Embryonic facial prominence (tissue), 1 donor: ENCODE measurements around the gene IRX5.

Experiments
- DNase-seq: peaks from one replicate; pipeline ENCODE4 v3.0.0-alpha.2; 2016; ENCODE audit errors: extremely low spot score

The IRX5 gene

DNA sequence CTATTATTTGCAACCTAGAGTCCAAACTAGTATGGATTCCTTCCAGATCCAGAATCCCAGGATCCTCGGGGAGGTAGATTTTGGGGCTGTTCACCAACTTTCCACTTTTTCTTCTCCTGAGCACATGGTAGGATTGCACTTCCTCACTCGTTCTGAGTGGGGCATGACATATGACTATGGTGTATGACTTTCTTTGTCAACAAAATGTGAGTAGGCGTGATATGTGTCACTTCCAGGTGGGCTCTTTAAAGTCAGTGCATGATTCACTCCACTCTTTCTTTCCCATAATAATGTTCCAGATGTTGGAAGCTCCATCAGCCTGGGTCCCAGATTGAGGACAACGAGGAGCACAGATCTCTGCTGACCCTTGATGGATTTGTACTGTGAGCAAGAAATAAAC is 21.5 kb downstream of the IRX5 start:
- no peak for DNase-seq

GRCh38 chr16:54953461-54953860 is 22.8 kb downstream of the IRX5 start:
- DNase-seq: no peak

DNA sequence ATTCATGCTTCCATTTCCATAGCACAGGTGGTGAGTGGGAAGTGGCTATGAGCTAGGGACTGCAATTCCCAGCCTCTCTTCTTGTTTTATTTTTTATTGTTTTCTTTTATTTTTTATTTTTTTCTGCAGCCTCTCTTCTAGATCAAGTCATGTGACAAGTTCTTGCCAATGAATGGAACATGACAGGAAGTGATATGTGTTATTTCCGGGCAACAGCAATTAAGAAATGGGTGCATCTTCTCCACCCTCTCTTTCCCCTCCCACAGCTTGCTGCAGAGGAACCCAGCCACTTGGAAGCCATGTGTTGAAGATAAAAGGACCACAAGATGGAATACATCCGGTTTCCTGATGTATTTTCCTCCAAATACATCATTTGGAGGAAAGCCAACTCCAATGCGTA is 23.6 kb downstream of the IRX5 start:
- no peak for DNase-seq

- no peak for DNase-seq
These were observed 25.1 kb downstream of the IRX5 start for GRCh38 chr16:54955757-54956156.

DNA sequence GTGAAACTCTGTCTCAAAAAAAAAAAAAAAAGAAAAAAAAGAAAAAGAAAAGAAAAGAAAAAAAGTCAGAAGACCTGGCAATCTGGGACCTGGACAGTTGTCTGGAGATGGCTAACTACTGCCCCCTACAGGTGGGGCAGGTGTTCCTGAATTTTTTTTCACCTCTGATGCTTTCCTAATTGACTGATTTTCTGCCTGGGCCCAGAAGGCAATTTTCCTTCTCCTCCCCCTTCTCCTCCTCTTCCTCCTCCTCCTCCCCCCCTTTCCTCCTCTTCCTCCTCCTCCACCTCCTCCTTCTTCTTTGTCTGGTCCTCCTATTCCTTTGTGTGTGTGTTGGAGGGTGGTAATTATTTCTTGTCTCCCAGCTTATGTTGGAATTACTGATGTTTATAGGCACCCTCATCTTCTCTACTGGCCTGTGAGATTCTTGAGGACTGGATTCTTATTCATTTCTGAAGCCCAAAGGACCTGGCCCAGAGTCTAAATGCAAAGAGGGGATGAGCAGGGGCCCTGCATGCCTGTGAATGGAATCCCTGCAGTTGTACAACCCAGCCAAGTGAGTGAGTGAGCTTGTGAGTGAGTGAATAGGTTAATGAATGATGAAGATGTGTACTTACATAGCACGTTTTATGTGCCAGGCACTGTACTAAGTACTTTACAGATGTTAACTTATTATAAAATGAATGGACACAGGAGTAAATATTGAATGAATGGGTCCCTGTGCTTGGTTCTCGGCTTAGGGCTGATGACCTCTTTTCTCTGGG is 26.9 kb downstream of the IRX5 start:
- no peak for DNase-seq

GRCh38 chr16:54962045-54962444 is 31.4 kb downstream of the IRX5 start:
- DNase-seq: no peak

- no peak for DNase-seq
These were observed 33.6 kb downstream of the IRX5 start for GRCh38 chr16:54964239-54964638.

DNA sequence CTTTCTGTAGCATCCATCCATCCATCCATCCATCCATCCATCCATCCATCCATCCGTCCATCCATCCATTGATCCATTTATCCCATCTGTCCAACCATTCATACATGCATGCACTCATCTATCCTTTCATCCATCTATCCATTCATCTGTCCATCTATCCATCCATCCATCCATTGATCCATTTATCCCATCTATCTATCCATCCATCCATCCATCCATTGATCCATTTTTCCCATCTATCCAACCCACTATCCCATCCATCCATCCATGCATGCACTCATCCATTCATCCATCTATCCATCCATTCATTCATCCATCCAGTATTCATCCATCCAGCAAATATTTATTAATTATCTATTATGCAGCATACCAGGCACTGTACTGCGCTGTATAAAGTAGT is 34.8 kb downstream of the IRX5 start:
- no peak for DNase-seq

- DNase-seq: no peak
These were observed 37.3 kb downstream of the IRX5 start for GRCh38 chr16:54968011-54968410.

DNA sequence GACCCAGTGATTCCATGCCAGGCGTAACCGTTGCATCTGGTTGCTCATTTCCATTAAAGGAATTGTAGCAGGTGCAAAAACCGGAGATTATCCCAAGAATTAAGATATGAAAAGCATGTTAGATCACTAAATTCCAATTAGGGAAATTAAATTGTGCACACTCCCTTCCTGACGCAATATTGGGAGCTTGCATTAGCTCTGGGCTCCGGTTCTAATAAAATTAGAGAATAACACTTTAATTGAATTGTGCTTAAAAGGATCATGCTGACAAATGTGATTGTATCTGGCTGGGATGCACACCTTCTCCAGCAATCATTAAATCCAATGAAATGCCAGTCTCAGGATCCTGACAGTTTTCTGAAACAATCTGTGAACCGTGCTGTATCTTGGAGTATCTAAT is 38.1 kb downstream of the IRX5 start:
- no peak for DNase-seq

DNA sequence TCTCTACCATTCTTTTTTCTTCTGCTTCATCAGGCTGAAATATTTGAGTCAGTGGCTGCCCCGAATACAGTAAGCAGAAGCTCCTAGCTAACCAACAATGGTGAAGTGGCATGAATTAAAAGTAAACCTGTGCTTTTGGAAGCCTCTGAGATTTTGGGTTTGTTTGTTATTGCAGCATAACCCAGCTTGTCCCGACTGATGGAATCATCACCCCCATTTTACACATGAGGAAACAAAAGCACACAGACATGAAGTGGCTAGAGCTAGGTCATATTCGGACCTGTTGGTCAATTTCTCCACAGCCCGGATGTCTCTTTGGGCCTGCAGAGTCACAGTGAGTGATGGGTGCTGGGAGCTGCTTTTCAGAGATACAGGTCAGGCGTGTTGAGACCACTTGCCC is 39.4 kb downstream of the IRX5 start:
- DNase-seq: no peak

GRCh38 chr16:54974367-54974766 is 43.7 kb downstream of the IRX5 start:
- no peak for DNase-seq

- no peak for DNase-seq
These were observed 46.1 kb downstream of the IRX5 start for GRCh38 chr16:54976651-54977200.

GRCh38 chr16:54977211-54977610 is 46.5 kb downstream of the IRX5 start:
- DNase-seq: no peak

DNA sequence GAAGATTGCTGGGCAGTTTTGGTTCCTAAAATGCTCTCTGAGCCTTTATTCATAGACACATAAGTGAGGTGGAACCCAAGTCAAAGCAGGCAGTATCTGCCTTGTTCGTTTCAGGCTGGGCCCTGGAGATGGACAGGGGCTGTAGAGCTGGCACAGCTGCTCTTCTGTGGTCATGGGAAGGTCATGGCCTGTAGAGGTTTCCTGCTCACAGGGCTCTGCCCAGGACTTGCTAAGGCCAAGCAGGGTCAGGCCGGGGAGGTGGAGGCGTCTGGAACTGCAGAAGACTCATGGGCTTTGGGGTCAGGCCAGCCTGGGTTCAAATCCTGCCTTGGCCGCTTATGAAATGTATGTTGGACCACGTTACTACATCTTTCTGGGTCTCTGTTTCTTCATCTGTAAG is 50.2 kb downstream of the IRX5 start:
- DNase-seq: no peak
